Heart left ventricle (tissue), 16 donors: ENCODE data around the gene HEPHL1. TPM values are rescaled to one million over a fixed set of nuclear protein-coding genes. Genes with fewer than 3 reads are reported as not detected.

Experiments
- ATAC-seq, 4 donors: fragments of 200-7000 bp; cut with Tn5 transposase; one replicate each; pipeline ENCODE4 v1.9.1; 2020 to 2022; ENCODE audit warnings: moderate library complexity in 4 of 4, mild to moderate bottlenecking in 3 of 4, moderate number of reproducible peaks in 1 of 4
- DNase-seq, 5 donors: peaks; one replicate each; pipeline ENCODE4 v3.0.0-alpha.2; 2020
- H3K27ac ChIP-seq, 12 donors: fragments of 200-600 bp; sonication (generic) in 4 of 12; one replicate each; pipeline versions ENCODE4 v1.5.0 to v1.8.0; 2016 to 2022; ENCODE audit warnings: mild to moderate bottlenecking in 2 of 12
- H3K27me3 ChIP-seq, 9 donors: fragments of 200-600 bp; sonication (generic) in 2 of 9; one replicate each; pipeline versions ENCODE4 v1.5.1 to v1.8.0; 2016 to 2022; ENCODE audit warnings: mild to moderate bottlenecking in 3 of 9
- H3K36me3 ChIP-seq, 9 donors: fragments of 200-600 bp; sonication (generic) in 2 of 9; one replicate each; pipeline versions ENCODE4 v1.5.0 to v1.8.0; 2018 to 2022; ENCODE audit warnings: mild to moderate bottlenecking in 2 of 9
- H3K4me1 ChIP-seq, 12 donors: fragments of 200-600 bp; sonication (generic) in 4 of 12; one replicate each; pipeline versions ENCODE4 v1.5.0 to v1.8.0; 2016 to 2022; ENCODE audit warnings: mild to moderate bottlenecking in 3 of 12
- H3K4me3 ChIP-seq, 12 donors: fragments of 200-600 bp; sonication (generic) in 4 of 12; one replicate each; pipeline versions ENCODE4 v1.5.0 to v1.8.0; 2017 to 2022; ENCODE audit warnings: mild to moderate bottlenecking in 9 of 12, moderate library complexity in 4 of 12
- H3K9me3 ChIP-seq, 12 donors: fragments of 200-600 bp; sonication (generic) in 4 of 12; one replicate each; pipeline versions ENCODE4 v1.5.0 to v1.8.0; 2016 to 2022; ENCODE audit warnings: mild to moderate bottlenecking in 1 of 12
- POLR2A ChIP-seq, 2 donors: fragments of 450-650 bp; IDR thresholded peaks; one replicate each; pipeline ENCODE4 v1.6.1; 2017; ENCODE audit warnings: antibody characterized with exemption in 2 of 2, mild to moderate bottlenecking in 2 of 2, moderate library complexity in 2 of 2
- WGBS, 4 donors: extraction: QIAGEN DNeasy Blood & Tissue Kit in 2 of 4; methylation state at CpG; one replicate each; pipeline versions ENCODE4 v1.1.5 to v1.1.7; 2013 to 2018; 5-methylcytosine and 5-hydroxymethylcytosine counted together
- intact Hi-C, 10 donors: fragments of 100-400 bp; cut with DNase I; formaldehyde crosslinking; loops; one replicate each; pipeline versions ENCODE4 v1.11.1 to v1.14.2; 2022
- polyA plus RNA-seq, 2 donors: library from polyadenylated mRNA; stranded (reverse); fragments of 200-250 nt; gene quantifications; one replicate each; pipeline ENCODE4 v1.2.3, GENCODE V29; 2013
- total RNA-seq, 9 donors: library from RNA; depleted of rRNA in 2 of 9; stranded (reverse); fragments of >200 nt in 2 of 9; fragmentation: NEBNext Ultra II Directional in 3 of 9; extraction: Animal tissue kit (Norgen Biotek cat#: 25700) in 3 of 9; gene quantifications; one replicate each; pipeline versions ENCODE4 v1.1.0 to v1.2.4, GENCODE V29; 2016 to 2023
- TF ChIP-seq, protein P1 (sequence below), 12 donors: fragments of 200-600 bp; sonication (generic) in 4 of 12; IDR thresholded peaks; one replicate each; pipeline versions ENCODE4 v1.5.0 to v1.8.0; 2018 to 2022; ENCODE audit warnings: antibody characterized with exemption in 12 of 12, mild to moderate bottlenecking in 5 of 12
- donor health status: ischemic (EF 13 %, LVEDD 7.1; RV severe dilation, severe dysfunction).
- donor health status: healthy with polysubstance abuse.
- donor health status: DM: no; HTN: yes; CAD: no.
- donor health status: DM: no; HTN: no; CAD: no.
- donor health status: ischemic (EF 25% LVEDD 6.9; RV normal size, moderate dysfunction).
- donor health status: ischemic (EF 25% LVEDD 5.7; RV mildly dilated, moderate dysfunction).
- donor health status: healthy.
- donor health status: DM: yes; HTN: yes; CAD: no.
- donor health status: ischemic (EF 35%, LVEDD 5.7; RV mildly dilated, moderate dysfunction).
- donor health status: nonischemic (EF 11% LVEDD 7.7; RV severe dilation, severe dysfunction).
- donor health status: DM: yes; HTN: yes; CAD: no.
- donor health status: PGD.
- donor health status: ischemic (EF 29% LVEDD 5.4; RV normal size, mild dysfunction).
- donor health status: nonischemic (EF 23%, LVEDD 6.1; RV moderate dilation, normal function).

Gene HEPHL1
- total and polyA plus RNA-seq, 11 donors, result 0.07 TPM; not detected in 10

DNA sequence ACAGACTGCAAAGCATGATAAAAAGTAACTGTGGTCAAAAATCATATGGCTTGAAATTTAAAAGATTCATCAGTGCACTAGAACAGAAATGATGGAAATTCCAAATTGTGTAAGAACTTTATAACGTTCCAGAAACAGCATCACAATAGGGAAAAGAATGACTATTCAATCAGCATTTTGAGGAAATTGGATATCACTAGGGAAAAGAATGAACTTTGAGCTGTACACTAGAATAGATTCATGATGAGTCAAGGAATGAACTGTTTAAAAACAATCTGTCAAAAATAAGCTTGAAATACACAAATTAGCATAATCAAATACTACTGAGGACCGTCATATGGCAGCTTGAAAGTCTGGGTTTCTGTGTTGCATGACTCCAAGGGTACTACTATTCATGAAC lies 20.5 kb upstream of the HEPHL1 start:
- intact Hi-C loops, result no loop called here
- Histone ChIP-seq H3K27ac (no peak overlapping the region), H3K4me1 (no peaks in the 10 kb centered on the region), H3K27me3 (no peaks in the 10 kb centered on the region), H3K9me3 (peaks cover 0 to 2% (median 0%) of the 10 kb centered on the region in 12 donors), H3K36me3 (no peaks in the 10 kb centered on the region), H3K4me3 (no peak overlapping the region)
- DNase-seq, result no peak
- 51 to 70% (median 55%) methylated on average over 2 of the region's 2 CpGs for WGBS, 4 donors
- TF ChIP-seq POLR2A (IDR thresholded peaks at IDR 0.05), result no peak
- TF ChIP-seq, protein P1, sequence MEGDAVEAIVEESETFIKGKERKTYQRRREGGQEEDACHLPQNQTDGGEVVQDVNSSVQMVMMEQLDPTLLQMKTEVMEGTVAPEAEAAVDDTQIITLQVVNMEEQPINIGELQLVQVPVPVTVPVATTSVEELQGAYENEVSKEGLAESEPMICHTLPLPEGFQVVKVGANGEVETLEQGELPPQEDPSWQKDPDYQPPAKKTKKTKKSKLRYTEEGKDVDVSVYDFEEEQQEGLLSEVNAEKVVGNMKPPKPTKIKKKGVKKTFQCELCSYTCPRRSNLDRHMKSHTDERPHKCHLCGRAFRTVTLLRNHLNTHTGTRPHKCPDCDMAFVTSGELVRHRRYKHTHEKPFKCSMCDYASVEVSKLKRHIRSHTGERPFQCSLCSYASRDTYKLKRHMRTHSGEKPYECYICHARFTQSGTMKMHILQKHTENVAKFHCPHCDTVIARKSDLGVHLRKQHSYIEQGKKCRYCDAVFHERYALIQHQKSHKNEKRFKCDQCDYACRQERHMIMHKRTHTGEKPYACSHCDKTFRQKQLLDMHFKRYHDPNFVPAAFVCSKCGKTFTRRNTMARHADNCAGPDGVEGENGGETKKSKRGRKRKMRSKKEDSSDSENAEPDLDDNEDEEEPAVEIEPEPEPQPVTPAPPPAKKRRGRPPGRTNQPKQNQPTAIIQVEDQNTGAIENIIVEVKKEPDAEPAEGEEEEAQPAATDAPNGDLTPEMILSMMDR (IDR thresholded peaks at IDR 0.05), result no peak
- no peak for ATAC-seq

DNA sequence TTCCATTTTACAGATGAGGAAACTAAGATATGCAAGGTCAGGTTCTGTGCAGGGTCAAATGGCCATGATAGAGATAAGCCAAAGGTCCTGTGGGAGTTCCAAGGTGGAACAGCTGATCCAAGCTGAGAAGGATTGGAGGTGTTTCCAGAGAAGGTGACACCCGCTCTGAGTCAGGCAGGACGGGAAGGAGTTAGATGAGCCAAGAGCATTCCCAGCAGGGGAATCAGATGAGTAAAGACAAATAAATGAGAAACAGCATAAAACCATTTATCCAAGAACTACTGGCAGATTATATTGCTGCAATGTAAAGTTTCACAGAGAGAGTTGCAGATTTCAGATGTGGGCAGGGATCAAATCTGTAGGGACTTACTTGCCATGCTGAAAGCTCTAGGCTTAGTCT lies 18.9 kb upstream of the HEPHL1 start:
- Histone ChIP-seq H3K9me3 (no peaks in the 10 kb centered on the region), H3K27ac (no peak overlapping the region), H3K36me3 (no peaks in the 10 kb centered on the region), H3K27me3 (no peaks in the 10 kb centered on the region), H3K4me1 (no peaks in the 10 kb centered on the region), H3K4me3 (no peak overlapping the region)
- TF ChIP-seq, protein P1 (IDR thresholded peaks at IDR 0.05), result no peak
- TF ChIP-seq POLR2A (IDR thresholded peaks at IDR 0.05), result no peak
- DNase-seq (no peak), ATAC-seq (no peak)
- intact Hi-C loops, result no loop called here
- 64 to 75% (median 71%) methylated on average over 2 of the region's 2 CpGs for WGBS, 4 donors

DNA sequence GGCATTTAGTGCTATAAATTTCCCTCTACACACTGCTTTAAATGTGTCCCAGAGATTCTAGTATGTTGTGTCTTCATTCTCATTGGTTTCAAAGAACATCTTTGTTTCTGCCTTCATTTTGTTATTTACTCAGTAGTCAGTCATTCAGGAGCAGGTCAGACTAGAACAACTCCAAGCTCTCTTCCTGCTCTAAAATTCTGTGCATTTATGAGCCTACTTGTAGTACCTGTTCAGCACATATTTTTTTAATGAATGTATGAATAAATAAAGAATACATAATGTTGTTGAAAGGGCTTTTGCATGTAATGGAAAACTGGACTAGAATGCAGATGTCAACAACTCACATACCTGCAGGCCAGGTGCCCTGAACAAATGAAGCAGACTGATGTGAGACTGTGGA lies 13.7 kb upstream of the HEPHL1 start:
- no peaks in the 10 kb centered on the region for H3K36me3 ChIP-seq
- H3K4me3 ChIP-seq, result no peak overlapping the region
- intact Hi-C loops, result no loop called here
- TF ChIP-seq, protein P1 (IDR thresholded peaks at IDR 0.05), result no peak
- no peak for TF ChIP-seq POLR2A (IDR thresholded peaks at IDR 0.05)
- H3K4me1 ChIP-seq, result no peaks in the 10 kb centered on the region
- no peak for DNase-seq
- ATAC-seq, result no peak
- H3K27ac ChIP-seq, result no peak overlapping the region
- H3K27me3 ChIP-seq, result no peaks in the 10 kb centered on the region
- no peaks in the 10 kb centered on the region for H3K9me3 ChIP-seq

DNA sequence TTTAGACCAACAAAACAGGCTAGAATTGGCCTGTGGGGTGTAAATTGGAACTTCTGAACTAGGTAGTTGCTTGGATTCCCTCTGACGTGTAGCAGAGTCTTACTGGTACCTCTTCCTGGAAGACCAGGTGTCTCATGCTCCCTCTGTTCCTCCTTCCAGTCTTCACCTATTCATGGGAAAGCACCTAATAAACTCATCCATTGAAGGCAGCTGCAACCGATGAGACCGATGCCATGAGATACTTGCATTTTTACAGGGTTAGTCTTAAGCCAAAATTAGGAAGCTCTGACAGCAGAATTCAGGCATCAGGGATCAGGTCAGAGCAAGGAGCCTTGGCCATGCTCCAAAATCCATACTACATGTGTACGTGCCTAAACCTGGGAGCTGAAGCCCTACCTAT lies 13.2 kb upstream of the HEPHL1 start:
- no peak overlapping the region for H3K27ac ChIP-seq
- no peaks in the 10 kb centered on the region for H3K27me3 ChIP-seq
- intact Hi-C loops, result no loop called here
- H3K4me3 ChIP-seq, result no peak overlapping the region
- H3K36me3 ChIP-seq, result no peaks in the 10 kb centered on the region
- no peaks in the 10 kb centered on the region for H3K9me3 ChIP-seq
- DNase-seq, result no peak
- WGBS, 4 donors, result 66 to 68% (median 67%) methylated on average over 4 of the region's 4 CpGs
- ATAC-seq, result no peak
- no peaks in the 10 kb centered on the region for H3K4me1 ChIP-seq
- TF ChIP-seq POLR2A (IDR thresholded peaks at IDR 0.05), result no peak
- TF ChIP-seq, protein P1 (IDR thresholded peaks at IDR 0.05), result no peak
